Measurements from ENCODE around the gene MAP2K1. TPM values are rescaled to one million over a fixed set of nuclear protein-coding genes. Genes with fewer than 3 reads are reported as not detected.
"Not testable (repeated sequence)": the region's sequence is repeated elsewhere in the genome, so short reads cannot be mapped to it uniquely, and the experiment has no call there.

Gene MAP2K1
- total and polyA plus RNA-seq, 2 donors from 2014 or later: 33.1 to 49.4 TPM

DNA sequence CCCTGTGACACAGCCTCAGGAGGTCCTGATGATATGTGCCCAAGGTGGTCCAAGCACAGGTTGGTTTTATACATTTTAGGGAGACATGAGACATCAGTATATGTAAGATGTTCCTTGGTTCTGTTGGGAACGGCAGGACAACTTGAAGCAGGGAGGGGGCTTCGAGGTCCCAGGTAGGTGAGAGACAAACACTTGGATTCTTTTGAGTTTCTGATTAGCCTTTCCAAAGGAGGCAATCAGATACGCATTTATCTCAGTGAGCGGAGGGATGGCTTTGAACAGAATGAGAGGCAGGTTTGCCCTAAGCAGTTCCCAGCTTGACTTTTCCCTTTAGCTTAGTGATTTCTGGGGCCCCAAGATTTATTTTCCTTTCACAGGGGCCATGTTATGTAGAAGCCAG is 84.1 kb downstream of the MAP2K1 start:
- DNase-seq; H3K9me3 ChIP-seq (ENCODE audit: control insufficient read depth in 2 of 3, insufficient read depth in 1 of 3, low read length in 3 of 3); H3K9ac ChIP-seq (ENCODE audit: low read length in 3 of 3); H3K4me3 ChIP-seq (ENCODE audit: low read length in 3 of 3); FAIRE-seq; H3K27ac ChIP-seq (ENCODE audit: low read depth in 2 of 2, low read length in 2 of 2); H3K27me3 ChIP-seq (ENCODE audit: control insufficient read depth, insufficient read depth, low read length); intact Hi-C loops (cut with DNase I); H3K36me3 ChIP-seq (ENCODE audit: control insufficient read depth in 2 of 3, insufficient read depth in 3 of 3, low read length in 3 of 3); H3K4me1 ChIP-seq (ENCODE audit: control insufficient read depth in 2 of 3, insufficient read depth in 2 of 3, low read depth in 1 of 3, low read length in 3 of 3): not testable (repeated sequence)

GRCh38 chr15:66472176-66472999 is 85.7 kb downstream of the MAP2K1 start:
- Histone ChIP-seq H3K9ac (ENCODE audit: low read length in 3 of 3) (no peak overlapping the region), H3K4me1 (ENCODE audit: control insufficient read depth in 2 of 3, insufficient read depth in 2 of 3, low read depth in 1 of 3, low read length in 3 of 3) (no peaks in the 10 kb centered on the region), H3K27me3 (ENCODE audit: control insufficient read depth, insufficient read depth, low read length) (no peaks in the 10 kb centered on the region), H3K27ac (ENCODE audit: low read depth in 2 of 2, low read length in 2 of 2) (no peak overlapping the region), H3K36me3 (ENCODE audit: control insufficient read depth in 2 of 3, insufficient read depth in 3 of 3, low read length in 3 of 3) (no peaks in the 10 kb centered on the region), H3K4me3 (ENCODE audit: low read length in 3 of 3) (no peak overlapping the region), H3K9me3 (ENCODE audit: control insufficient read depth in 2 of 3, insufficient read depth in 1 of 3, low read length in 3 of 3) (no peaks in the 10 kb centered on the region)
- TF ChIP-seq, protein P1, sequence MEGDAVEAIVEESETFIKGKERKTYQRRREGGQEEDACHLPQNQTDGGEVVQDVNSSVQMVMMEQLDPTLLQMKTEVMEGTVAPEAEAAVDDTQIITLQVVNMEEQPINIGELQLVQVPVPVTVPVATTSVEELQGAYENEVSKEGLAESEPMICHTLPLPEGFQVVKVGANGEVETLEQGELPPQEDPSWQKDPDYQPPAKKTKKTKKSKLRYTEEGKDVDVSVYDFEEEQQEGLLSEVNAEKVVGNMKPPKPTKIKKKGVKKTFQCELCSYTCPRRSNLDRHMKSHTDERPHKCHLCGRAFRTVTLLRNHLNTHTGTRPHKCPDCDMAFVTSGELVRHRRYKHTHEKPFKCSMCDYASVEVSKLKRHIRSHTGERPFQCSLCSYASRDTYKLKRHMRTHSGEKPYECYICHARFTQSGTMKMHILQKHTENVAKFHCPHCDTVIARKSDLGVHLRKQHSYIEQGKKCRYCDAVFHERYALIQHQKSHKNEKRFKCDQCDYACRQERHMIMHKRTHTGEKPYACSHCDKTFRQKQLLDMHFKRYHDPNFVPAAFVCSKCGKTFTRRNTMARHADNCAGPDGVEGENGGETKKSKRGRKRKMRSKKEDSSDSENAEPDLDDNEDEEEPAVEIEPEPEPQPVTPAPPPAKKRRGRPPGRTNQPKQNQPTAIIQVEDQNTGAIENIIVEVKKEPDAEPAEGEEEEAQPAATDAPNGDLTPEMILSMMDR (IDR thresholded peaks at IDR 0.05; ENCODE audit: borderline replicate concordance, extremely low read depth, insufficient read depth): no peak
- intact Hi-C loops (cut with DNase I): no loop called here
- FAIRE-seq (no peak), DNase-seq (peak in 1 of 5 donors; percentile 7)

DNA sequence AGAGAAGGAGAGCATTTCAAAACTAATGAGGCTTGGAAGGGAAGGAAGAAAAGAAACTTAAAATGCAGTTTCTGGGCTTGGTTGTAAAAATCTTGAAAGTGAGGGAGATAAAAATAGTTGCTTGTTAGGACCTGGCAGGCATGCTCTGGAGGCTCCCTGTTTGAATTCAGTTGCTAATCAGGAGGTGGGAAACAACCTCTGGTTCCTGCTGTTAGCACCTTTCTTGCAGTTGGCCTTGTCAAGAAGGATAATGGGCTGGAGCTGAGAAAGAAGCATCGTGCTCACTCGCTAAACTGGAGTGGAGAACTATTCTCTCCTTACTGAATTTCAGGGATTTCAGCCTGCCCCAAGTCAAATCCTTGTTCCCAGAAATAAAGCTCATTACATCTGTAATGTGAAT is 87.4 kb downstream of the MAP2K1 start:
- Histone ChIP-seq H3K9me3 (ENCODE audit: control insufficient read depth in 2 of 3, insufficient read depth in 1 of 3, low read length in 3 of 3) (no peaks in the 10 kb centered on the region), H3K27me3 (ENCODE audit: control insufficient read depth, insufficient read depth, low read length) (no peaks in the 10 kb centered on the region), H3K4me1 (ENCODE audit: control insufficient read depth in 2 of 3, insufficient read depth in 2 of 3, low read depth in 1 of 3, low read length in 3 of 3) (no peaks in the 10 kb centered on the region), H3K9ac (ENCODE audit: low read length in 3 of 3) (no peak overlapping the region), H3K36me3 (ENCODE audit: control insufficient read depth in 2 of 3, insufficient read depth in 3 of 3, low read length in 3 of 3) (no peaks in the 10 kb centered on the region), H3K4me3 (ENCODE audit: low read length in 3 of 3) (no peak overlapping the region), H3K27ac (ENCODE audit: low read depth in 2 of 2, low read length in 2 of 2) (no peak overlapping the region)
- DNase-seq: peak in 1 of 5 donors; percentile 20
- TF ChIP-seq, protein P1 (IDR thresholded peaks at IDR 0.05; ENCODE audit: borderline replicate concordance, extremely low read depth, insufficient read depth): no peak
- no peak for FAIRE-seq
- intact Hi-C loops (cut with DNase I): no loop called here

- Histone ChIP-seq H3K27me3 (ENCODE audit: control insufficient read depth, insufficient read depth, low read length) (no peaks in the 10 kb centered on the region), H3K9me3 (ENCODE audit: control insufficient read depth in 2 of 3, insufficient read depth in 1 of 3, low read length in 3 of 3) (no peaks in the 10 kb centered on the region), H3K4me3 (ENCODE audit: low read length in 3 of 3) (no peak overlapping the region), H3K9ac (ENCODE audit: low read length in 3 of 3) (no peak overlapping the region), H3K27ac (ENCODE audit: low read depth in 2 of 2, low read length in 2 of 2) (no peak overlapping the region), H3K36me3 (ENCODE audit: control insufficient read depth in 2 of 3, insufficient read depth in 3 of 3, low read length in 3 of 3) (no peaks in the 10 kb centered on the region), H3K4me1 (ENCODE audit: control insufficient read depth in 2 of 3, insufficient read depth in 2 of 3, low read depth in 1 of 3, low read length in 3 of 3) (no peaks in the 10 kb centered on the region)
- intact Hi-C loops (cut with DNase I): no loop called here
- TF ChIP-seq, protein P1 (IDR thresholded peaks at IDR 0.05; ENCODE audit: borderline replicate concordance, extremely low read depth, insufficient read depth): no peak
- FAIRE-seq (no peak), DNase-seq (no peak)
These were observed 88.3 kb downstream of the MAP2K1 start for GRCh38 chr15:66474963-66475362.

All from kidney (tissue), 14 donors.